Neural progenitor cell (in vitro differentiated cells): ENCODE results near the gene TSC22D2.

ENCODE experiments used
- CTCF ChIP-seq: fragments of 200-600 bp; sonication (generic); IDR thresholded peaks from 2 replicates; pipeline ENCODE4 v1.5.1; 2017; ENCODE audit warnings: antibody characterized with exemption, mild to moderate bottlenecking
- EZH2 ChIP-seq: fragments of 200-600 bp; sonication (generic); IDR thresholded peaks from 2 replicates; pipeline ENCODE4 v1.6.1; 2017; ENCODE audit warnings: antibody characterized with exemption, mild to moderate bottlenecking, moderate library complexity
- EZH2phosphoT487 ChIP-seq: fragments of 200-600 bp; sonication (generic); IDR thresholded peaks from 2 replicates; pipeline ENCODE4 v1.6.1; 2017; ENCODE audit warnings: antibody characterized with exemption

GRCh38 chr3:150461399-150461798, 53.3 kb downstream of the TSC22D2 start:
- no peak for TF ChIP-seq CTCF
- no peak for TF ChIP-seq EZH2phosphoT487
- no peak for TF ChIP-seq EZH2
